ENCODE measurements around the gene FAM180A.
"Not testable (repeated sequence)": the region's sequence is repeated elsewhere in the genome, so short reads cannot be mapped to it uniquely, and the experiment has no call there.

Gene FAM180A

GRCh38 chr7:135741905-135742304 is 6.7 kb downstream of the FAM180A start:
- no peak for DNase-seq (ENCODE audit: low read depth, low spot score)

GRCh38 chr7:135740889-135741288 is 7.7 kb downstream of the FAM180A start:
- no peak for DNase-seq (ENCODE audit: low read depth, low spot score)

- not testable (repeated sequence) for DNase-seq (ENCODE audit: low read depth, low spot score)
Observed at GRCh38 chr7:135737306-135737647, 11.3 kb downstream of the FAM180A start.

GRCh38 chr7:135736586-135737305 is 11.9 kb downstream of the FAM180A start:
- no peak for DNase-seq (ENCODE audit: low read depth, low spot score)

- DNase-seq (ENCODE audit: low read depth, low spot score) = no peak
Observed at GRCh38 chr7:135734343-135734689, 14.3 kb downstream of the FAM180A start.

GRCh38 chr7:135733603-135734342 is 14.8 kb downstream of the FAM180A start:
- no peak for DNase-seq (ENCODE audit: low read depth, low spot score)

GRCh38 chr7:135731131-135731530 is 17.5 kb downstream of the FAM180A start:
- DNase-seq (ENCODE audit: low read depth, low spot score) = no peak

GRCh38 chr7:135729230-135729629 is 19.4 kb downstream of the FAM180A start:
- DNase-seq (ENCODE audit: low read depth, low spot score) = no peak

GRCh38 chr7:135728136-135728669 is 20.4 kb downstream of the FAM180A start, which contains the start of gene SLC13A4:
SLC13A4 (minus strand) TSS chr7:135728186; CDS start chr7:135727496, 690 bp downstream.
- peak; percentile 77 for DNase-seq (ENCODE audit: low read depth, low spot score)

GRCh38 chr7:135726911-135727673 is 21.5 kb downstream of the FAM180A start:
- no peak for DNase-seq (ENCODE audit: low read depth, low spot score)

GRCh38 chr7:135726276-135726788 is 22.3 kb downstream of the FAM180A start:
- DNase-seq (ENCODE audit: low read depth, low spot score) = no peak

GRCh38 chr7:135723411-135723810 is 25.2 kb downstream of the FAM180A start:
- no peak for DNase-seq (ENCODE audit: low read depth, low spot score)

- no peak for DNase-seq (ENCODE audit: low read depth, low spot score)
Observed at GRCh38 chr7:135721198-135721820, 27.3 kb downstream of the FAM180A start.

GRCh38 chr7:135719688-135720087 is 28.9 kb downstream of the FAM180A start:
- no peak for DNase-seq (ENCODE audit: low read depth, low spot score)

- DNase-seq (ENCODE audit: low read depth, low spot score) = no peak
Observed at GRCh38 chr7:135718794-135719437, 29.7 kb downstream of the FAM180A start.

- no peak for DNase-seq (ENCODE audit: low read depth, low spot score)
Observed at GRCh38 chr7:135718219-135718618, 30.4 kb downstream of the FAM180A start.

- DNase-seq (ENCODE audit: low read depth, low spot score) = no peak
Observed at GRCh38 chr7:135717693-135718092, 30.9 kb downstream of the FAM180A start.

- peak; percentile 43 for DNase-seq (ENCODE audit: low read depth, low spot score)
Observed at GRCh38 chr7:135716677-135717238, 31.9 kb downstream of the FAM180A start.

GRCh38 chr7:135715673-135716072 is 32.9 kb downstream of the FAM180A start:
- no peak for DNase-seq (ENCODE audit: low read depth, low spot score)

- no peak for DNase-seq (ENCODE audit: low read depth, low spot score)
Observed at GRCh38 chr7:135715055-135715522, 33.5 kb downstream of the FAM180A start.
